ENCODE measurements around the gene LAMC3.

LAMC3 gene

DNA sequence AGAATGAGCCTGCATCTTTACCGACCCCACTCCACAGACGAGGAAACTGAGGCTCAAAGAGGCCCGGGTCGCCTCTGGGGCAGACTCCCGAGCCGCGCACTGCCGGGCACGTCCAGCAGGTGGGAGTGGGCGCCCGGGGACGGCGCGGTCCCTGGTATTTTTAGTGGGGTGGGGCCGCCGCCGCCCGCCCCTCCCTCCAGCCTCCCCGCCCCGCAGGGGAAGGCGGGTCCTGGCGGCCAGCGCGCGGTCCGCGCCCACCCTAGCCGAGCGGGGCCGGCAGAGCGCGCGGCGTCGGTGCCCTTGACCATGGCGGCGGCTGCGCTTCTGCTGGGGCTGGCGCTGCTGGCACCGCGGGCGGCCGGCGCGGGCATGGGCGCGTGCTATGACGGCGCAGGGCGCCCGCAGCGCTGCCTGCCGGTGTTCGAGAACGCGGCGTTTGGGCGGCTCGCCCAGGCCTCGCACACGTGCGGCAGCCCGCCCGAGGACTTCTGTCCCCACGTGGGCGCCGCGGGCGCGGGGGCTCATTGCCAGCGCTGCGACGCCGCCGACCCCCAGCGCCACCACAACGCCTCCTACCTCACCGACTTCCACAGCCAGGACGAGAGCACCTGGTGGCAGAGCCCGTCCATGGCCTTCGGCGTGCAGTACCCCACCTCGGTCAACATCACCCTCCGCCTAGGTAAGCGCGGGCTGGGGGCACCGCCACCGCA lies at the start of gene LAMC3:
Gene LAMC3 (plus strand): TSS at position 266 of the 710 bp plus-strand sequence. CDS start 41 bp downstream, at position 307.
- Mint-ChIP-seq H3K4me1 (peaks cover 0 to 4% of the 10 kb centered on the region in 2 donors), H3K36me3 (no peaks in the 10 kb centered on the region), H3K4me3 (peak within 1 kb of the TSS; percentile 11 to 62), H3K9me3 (no peaks in the 10 kb centered on the region), H3K27me3 (peaks cover 31 to 39% of the 10 kb centered on the region in 2 donors), H3K27ac (no peak within 1 kb of the TSS)
- peak; percentile 53 to 62 for ATAC-seq (replicated peaks)
- DNase-seq: no peak

DNA sequence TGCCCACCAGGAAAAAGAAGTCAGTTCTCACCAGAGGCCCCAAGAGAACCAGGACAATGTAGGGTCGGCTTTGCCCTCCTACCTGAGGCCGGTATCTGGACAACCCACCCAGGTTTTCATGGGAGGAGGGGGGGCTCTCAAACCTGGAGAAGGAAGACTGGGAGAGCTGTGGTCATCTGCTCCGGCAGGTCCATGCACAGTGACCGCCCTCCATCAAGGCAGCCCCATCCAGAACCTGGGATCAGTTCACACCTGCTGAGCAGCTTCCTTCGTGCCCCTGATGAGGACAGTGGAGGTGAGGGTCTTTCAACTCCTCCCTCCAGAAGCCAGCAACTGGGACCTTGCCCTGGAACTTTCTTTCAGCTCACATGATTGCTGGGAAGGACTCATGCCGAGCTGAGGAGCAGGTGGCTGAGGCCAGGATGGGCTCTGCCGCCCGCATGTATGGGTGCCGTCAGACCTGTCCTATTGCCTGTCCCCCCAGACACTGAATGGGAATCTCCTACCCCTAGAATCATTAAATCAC lies 49.1 kb upstream of the LAMC3 start:
- Mint-ChIP-seq H3K4me1 (peaks cover 0 to 4% of the 10 kb centered on the region in 2 donors), H3K9me3 (peaks cover 5% of the 10 kb centered on the region in 2 donors), H3K4me3 (no peak overlapping the region), H3K27me3 (peaks cover 15 to 17% of the 10 kb centered on the region in 2 donors), H3K36me3 (peaks cover 1 to 3% of the 10 kb centered on the region in 2 donors), H3K27ac (no peak overlapping the region)
- ATAC-seq (replicated peaks) (no peak), DNase-seq (no peak)

DNA sequence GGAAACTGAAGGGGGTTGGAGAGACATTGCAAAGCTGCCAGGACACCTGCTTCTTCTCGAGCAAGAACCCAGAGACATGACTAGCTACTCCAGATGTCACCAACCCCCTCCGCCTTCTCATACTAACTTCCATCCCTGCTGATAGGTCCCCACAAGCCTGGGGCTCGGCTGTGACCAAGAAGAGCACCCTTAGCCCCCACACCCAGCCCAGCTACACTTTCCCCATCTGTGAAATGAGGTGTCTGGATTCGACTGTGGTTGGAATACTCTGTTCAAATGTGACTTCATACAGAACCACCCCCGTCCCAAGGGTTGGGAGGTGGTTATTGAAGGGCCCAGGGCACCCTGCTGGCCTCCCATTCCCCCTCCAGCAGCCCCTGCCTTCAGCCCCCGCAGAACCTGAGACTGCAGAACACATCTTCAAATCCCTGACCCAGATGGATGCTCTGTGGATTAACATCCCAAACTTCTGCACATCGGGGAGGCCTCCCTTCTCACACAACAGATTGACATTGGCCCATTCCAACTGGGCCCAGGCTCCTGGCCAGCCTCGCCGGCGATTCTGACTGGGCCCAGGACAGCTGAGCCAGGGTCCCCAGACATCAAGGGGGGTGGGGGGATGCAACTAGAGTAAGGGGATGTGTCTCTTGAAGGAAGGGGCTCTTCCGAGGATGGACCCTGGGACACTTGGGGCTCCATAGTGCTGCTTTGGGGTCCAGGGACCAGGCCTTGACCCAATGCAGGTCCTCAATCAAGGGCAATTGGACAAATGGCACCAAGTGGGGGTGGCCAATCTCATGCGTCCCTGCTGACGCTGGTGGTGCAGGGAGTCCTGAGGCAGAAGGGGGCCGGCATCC lies 48.2 kb upstream of the LAMC3 start:
- Mint-ChIP-seq H3K9me3 (peaks cover 5% of the 10 kb centered on the region in 2 donors), H3K27ac (no peak overlapping the region), H3K4me3 (no peak overlapping the region), H3K36me3 (peaks cover 1 to 3% of the 10 kb centered on the region in 2 donors), H3K27me3 (peaks cover 15 to 17% of the 10 kb centered on the region in 2 donors), H3K4me1 (peaks cover 0 to 4% of the 10 kb centered on the region in 2 donors)
- no peak for DNase-seq
- ATAC-seq (replicated peaks): no peak

DNA sequence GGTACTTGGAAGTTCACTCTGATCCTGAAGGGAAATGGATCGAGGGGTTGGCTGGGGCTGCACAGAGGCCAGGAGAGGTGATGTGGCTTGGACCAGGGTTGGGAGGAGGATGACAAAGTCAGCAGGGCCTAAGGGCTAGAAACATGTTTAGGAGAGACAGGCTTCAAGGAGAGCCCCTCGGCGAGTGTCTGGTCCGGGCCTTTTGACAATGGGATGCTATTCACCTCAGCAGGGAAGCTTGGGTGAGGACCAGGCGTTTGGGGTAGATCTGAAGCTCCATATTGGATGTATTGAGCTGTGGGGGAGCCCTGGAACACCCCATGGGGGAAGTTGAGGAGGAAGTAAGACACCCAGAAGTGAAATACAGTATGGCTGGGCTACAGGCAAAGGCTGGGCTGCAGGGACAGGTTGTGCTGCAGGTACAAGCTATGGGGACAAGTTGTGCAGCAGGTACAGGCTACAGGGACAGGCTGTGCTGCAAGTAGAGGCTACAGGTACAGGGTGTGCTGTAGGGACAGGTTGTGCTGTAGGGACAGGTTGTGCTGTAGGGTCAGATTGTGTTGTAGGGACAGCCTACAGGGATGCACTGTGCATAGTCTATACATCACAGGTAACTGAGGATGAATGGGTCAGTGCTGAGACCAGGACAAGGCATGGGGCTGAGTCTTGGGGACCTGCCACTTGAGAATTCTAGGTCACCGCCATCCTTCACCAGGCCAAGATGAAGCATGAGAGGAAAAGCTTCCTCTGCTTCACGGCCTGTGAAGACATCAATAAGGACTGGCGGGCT lies 47.3 kb upstream of the LAMC3 start:
- no peak for DNase-seq
- Mint-ChIP-seq H3K27me3 (peaks cover 9 to 15% of the 10 kb centered on the region in 2 donors), H3K4me1 (peaks cover 0 to 4% of the 10 kb centered on the region in 2 donors), H3K4me3 (no peak overlapping the region), H3K36me3 (peaks cover 1 to 3% of the 10 kb centered on the region in 2 donors), H3K9me3 (peaks cover 5% of the 10 kb centered on the region in 2 donors), H3K27ac (no peak overlapping the region)
- ATAC-seq (replicated peaks): no peak

DNA sequence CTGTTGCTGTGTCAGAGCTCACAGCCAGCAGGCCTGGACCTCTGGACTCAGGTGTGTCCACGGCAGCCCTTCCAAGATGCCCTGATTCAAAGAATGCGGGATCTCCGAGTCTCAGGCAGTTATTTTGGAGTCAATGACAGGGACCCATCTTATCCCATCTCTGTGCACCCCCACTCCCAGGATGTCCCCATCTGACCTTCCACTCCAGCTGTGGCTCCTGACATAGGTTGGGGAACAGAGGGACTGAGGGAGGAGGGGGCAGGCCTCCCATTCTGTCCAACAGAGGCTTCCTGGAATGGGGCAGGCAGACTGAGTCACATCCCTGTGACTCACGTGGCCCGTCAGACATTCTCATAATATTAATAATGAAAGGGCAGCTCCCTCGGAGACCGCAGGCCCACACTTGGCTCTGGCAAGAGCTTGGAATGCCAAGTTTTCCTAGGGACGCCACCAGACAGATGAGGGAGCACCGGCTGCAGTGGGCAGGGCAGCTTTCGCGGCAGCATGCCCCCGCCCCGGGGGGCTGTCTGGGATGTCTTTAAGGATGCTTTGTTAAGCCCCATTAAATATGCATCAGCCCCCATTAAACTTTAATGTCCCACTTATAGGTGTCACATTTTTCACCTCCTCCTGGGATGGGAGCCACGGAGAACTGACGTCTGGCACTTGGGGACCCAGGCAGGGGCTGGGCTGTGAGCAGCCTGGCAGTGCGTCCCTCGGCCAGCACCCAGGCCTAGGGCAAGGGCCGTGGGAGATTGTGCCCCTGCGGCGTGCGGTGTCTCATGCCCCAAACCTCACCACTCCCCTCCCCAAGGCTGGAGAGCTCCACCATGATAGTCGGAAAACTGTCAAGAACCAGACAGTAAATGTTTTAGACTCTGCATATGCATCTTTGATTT lies 46.3 kb upstream of the LAMC3 start:
- Mint-ChIP-seq H3K36me3 (peaks cover 1 to 3% of the 10 kb centered on the region in 2 donors), H3K4me1 (peaks cover 0 to 4% of the 10 kb centered on the region in 2 donors), H3K9me3 (peaks cover 5% of the 10 kb centered on the region in 2 donors), H3K27me3 (peaks cover 9 to 15% of the 10 kb centered on the region in 2 donors), H3K27ac (no peak overlapping the region), H3K4me3 (no peak overlapping the region)
- no peak for ATAC-seq (replicated peaks)
- no peak for DNase-seq

DNA sequence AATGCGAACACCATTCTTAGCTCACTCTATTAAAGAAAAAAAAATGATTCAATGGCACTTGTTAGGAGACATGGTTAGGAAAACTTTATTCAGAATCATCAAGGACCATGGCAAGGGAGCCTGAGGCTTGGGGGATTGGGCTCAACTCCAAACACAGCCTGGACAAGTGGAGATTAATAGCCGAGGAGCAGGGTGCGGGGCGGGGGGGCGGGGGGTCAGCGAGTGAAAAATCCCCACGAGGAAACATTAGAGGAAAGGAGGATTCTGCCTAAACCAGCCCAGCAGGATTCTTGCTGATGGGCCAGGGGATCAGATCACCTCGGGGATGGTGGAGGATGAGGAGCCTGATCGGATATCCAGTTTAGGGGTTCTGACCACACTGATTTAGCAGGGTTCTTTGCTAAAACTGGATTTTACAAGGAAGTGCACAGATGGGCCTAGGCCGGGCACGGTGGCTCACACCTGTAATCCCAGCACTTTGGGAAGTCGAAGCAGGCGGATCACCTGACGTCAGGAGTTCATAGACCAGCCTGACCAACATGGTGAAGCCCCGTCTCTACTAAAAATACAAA lies 45.6 kb upstream of the LAMC3 start:
- H3K9me3 Mint-ChIP-seq: peaks cover 5% of the 10 kb centered on the region in 2 donors
- DNase-seq: no peak
- H3K36me3 Mint-ChIP-seq: peaks cover 1 to 3% of the 10 kb centered on the region in 2 donors
- no peak for ATAC-seq (replicated peaks)
- H3K27ac Mint-ChIP-seq: no peak overlapping the region
- no peak overlapping the region for H3K4me3 Mint-ChIP-seq
- H3K4me1 Mint-ChIP-seq: peaks cover 0 to 4% of the 10 kb centered on the region in 2 donors
- H3K27me3 Mint-ChIP-seq: peaks cover 9 to 15% of the 10 kb centered on the region in 2 donors

DNA sequence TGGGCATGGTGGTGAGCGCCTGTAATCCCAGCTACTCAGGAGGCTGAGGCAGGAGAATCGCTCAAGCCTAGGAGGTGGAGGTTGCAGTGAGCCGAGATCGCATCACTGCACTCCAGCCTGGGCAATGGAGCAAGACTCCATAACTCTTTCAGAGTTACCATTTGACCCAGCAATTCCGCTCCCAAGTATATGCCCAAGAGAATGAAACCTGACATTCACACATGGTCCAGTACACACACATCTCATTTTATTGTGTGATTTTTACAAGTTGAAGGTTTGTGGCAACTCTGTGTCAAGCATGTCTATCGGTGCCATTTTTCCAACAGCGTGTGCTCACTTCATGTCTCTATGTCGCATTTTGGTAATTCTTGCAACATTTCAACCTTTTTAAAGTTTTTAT lies 45.1 kb upstream of the LAMC3 start:
- DNase-seq: no peak
- Mint-ChIP-seq H3K27me3 (peaks cover 9 to 15% of the 10 kb centered on the region in 2 donors), H3K9me3 (peaks cover 2 to 3% of the 10 kb centered on the region in 2 donors), H3K27ac (no peak overlapping the region), H3K36me3 (peaks cover under 1 to 1% of the 10 kb centered on the region in 2 donors), H3K4me3 (no peak overlapping the region), H3K4me1 (peaks cover 0 to 2% of the 10 kb centered on the region in 2 donors)
- ATAC-seq (replicated peaks): no peak

DNA sequence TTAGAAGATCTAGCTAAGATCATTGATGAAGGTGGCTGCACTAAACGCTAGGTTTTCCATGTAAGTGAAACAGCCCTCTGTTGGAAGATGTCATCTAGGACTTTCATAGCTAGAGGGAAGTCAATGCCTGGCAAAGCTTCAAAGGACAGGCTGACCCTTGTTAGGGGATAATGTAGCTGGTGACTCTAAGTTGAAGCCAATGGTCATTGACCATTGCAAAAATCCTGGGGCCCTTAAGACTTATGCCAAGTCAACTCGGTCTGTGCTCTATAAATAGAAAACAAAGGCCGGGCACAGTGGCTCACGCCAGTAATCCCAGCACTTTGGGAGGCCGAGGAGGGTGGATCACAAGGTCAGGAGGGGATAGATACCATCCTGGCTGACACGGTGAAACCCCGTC lies 43.3 kb upstream of the LAMC3 start:
- ATAC-seq (replicated peaks): no peak
- peaks cover 12 to 16% of the 10 kb centered on the region in 2 donors for H3K27me3 Mint-ChIP-seq

DNA sequence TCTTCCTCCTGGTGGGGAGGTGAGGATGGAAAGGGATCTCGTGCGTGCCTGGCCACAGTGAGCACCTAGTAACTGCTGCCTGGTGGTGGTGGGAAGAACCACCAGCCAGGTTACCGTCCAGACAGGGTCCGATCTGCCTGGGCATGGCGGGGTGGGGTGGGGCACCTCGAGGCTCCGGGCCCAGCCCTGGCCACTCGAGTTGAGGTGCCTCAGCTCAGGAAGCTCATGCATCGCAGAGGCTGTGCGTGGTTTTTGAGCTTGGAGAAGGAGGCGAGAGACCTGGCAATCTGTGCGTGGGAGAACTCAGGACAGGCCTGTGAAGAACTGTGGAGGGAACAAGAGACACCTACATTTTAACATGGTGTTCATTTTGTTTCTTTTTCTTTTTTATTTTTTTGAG lies 38.9 kb upstream of the LAMC3 start:
- Mint-ChIP-seq H3K9me3 (no peaks in the 10 kb centered on the region), H3K27ac (no peak overlapping the region), H3K4me3 (no peak overlapping the region), H3K4me1 (peaks cover 0 to 4% of the 10 kb centered on the region in 2 donors), H3K36me3 (no peaks in the 10 kb centered on the region), H3K27me3 (peaks cover 25 to 35% of the 10 kb centered on the region in 2 donors)
- DNase-seq (no peak), ATAC-seq (replicated peaks) (no peak)

More for the DNA sequence above, 43.3 kb upstream of the LAMC3 start:
- no peak for DNase-seq
- Mint-ChIP-seq H3K4me3 (no peak overlapping the region), H3K27ac (no peak overlapping the region), H3K36me3 (peaks cover 0 to 1% of the 10 kb centered on the region in 2 donors), H3K9me3 (peaks cover 0 to 1% of the 10 kb centered on the region in 2 donors), H3K4me1 (no peaks in the 10 kb centered on the region)

DNA sequence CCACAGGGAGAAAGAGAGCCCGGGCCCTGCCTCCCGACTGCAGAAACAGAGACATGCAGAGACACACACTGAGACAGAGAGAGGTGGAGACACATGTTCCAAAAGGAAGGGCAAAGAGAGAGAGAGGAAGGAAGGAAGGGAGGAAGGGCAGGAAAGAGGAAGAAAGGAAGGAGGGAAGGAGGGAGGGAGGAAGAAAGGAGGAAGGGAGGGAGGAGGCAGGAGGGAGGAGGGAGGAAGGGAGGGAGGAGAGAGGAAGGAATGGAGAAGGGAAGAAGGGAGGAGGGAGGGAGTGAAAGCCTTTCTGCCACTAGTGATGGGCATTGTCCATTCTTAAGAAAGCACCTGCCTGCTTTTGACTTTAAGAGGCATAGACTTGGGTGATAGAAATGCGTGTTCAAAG lies 38.1 kb upstream of the LAMC3 start:
- no peak for DNase-seq
- Mint-ChIP-seq H3K9me3 (no peaks in the 10 kb centered on the region), H3K4me1 (peaks cover 0 to 4% of the 10 kb centered on the region in 2 donors), H3K4me3 (no peak overlapping the region), H3K36me3 (no peaks in the 10 kb centered on the region), H3K27me3 (peaks cover 25 to 35% of the 10 kb centered on the region in 2 donors), H3K27ac (no peak overlapping the region)
- no peak for ATAC-seq (replicated peaks)

DNA sequence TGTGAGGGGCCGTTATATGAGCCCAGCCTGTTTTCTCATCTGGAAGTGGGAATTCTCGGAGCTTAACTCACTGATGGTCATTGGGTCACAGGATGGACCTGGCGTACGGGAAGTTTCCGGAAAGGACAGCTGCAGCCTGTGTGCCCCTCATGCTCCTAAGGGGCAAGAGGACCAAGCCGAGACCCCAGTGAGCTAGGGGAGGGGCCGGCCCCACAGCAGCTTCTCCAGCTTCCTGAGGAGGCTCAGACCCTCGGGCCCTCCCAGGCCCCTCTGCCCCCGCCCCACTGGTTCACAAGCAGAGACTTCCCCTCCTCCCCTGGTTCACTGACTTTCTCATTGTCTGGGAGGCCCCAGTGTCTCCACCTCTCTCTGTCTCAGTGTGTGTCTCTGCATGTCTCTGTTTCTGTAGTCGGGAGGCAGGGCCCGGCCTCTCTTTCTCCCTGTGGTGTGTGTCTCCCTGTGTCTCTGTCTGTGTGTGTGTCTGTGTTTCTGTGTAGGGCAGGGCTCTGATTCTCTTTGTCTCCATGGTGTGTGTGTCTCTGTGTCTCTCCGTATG lies 37.6 kb upstream of the LAMC3 start:
- Mint-ChIP-seq H3K4me1 (peaks cover 0 to 4% of the 10 kb centered on the region in 2 donors), H3K4me3 (no peak overlapping the region), H3K36me3 (no peaks in the 10 kb centered on the region), H3K27me3 (peaks cover 25 to 35% of the 10 kb centered on the region in 2 donors), H3K27ac (peak overlapping the region; percentile 3), H3K9me3 (no peaks in the 10 kb centered on the region)
- ATAC-seq (replicated peaks) (no peak), DNase-seq (no peak)

DNA sequence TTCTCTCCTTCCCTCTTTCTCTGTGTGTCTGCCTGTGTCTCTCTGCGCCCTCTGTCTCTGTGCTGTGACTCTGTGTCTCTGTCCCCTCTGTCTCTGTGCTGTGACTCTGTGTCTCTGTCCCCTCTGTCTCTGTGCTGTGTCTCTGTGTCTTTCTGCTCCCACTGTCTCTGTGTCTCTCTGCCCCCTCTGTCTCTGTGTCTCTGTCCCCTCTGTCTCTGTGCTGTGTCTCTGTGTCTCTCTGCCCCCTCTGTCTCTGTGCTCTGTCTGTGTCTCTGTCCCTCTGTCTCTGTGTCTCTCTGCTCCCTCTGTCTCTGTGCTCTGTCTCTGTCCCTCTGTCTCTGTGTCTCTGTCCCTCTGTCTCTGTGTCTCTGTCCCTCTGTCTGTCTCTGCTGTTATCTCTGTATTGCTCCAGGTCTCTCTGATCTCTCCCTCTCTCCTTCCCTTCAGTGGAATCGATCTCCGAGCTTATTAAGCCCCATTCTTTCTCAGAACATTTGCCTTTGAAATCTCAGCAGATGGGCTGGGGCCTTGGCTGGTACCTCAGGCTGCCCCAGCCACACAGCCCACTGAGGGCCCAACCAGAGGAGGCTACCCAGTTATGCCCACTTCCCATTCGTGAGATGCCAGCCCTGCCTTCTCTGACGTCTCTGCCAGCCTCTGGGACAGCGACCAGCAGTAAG lies 36.6 kb upstream of the LAMC3 start:
- Mint-ChIP-seq H3K36me3 (no peaks in the 10 kb centered on the region), H3K27me3 (peaks cover 27 to 37% of the 10 kb centered on the region in 2 donors), H3K4me3 (no peak overlapping the region), H3K4me1 (peaks cover 0 to 4% of the 10 kb centered on the region in 2 donors), H3K9me3 (no peaks in the 10 kb centered on the region), H3K27ac (no peak overlapping the region)
- ATAC-seq (replicated peaks) (no peak), DNase-seq (no peak)
